ENCODE results near the gene RUNX2. TPM values are rescaled to one million over a fixed set of nuclear protein-coding genes. Genes with fewer than 3 reads are reported as not detected.

RUNX2 gene
- total and polyA plus RNA-seq, 9 of the 15 experiments (the other 6 are each of a cell fraction or from before 2014, with no cell fraction given): 0.29 to 1.00 (median 0.43) TPM

DNA sequence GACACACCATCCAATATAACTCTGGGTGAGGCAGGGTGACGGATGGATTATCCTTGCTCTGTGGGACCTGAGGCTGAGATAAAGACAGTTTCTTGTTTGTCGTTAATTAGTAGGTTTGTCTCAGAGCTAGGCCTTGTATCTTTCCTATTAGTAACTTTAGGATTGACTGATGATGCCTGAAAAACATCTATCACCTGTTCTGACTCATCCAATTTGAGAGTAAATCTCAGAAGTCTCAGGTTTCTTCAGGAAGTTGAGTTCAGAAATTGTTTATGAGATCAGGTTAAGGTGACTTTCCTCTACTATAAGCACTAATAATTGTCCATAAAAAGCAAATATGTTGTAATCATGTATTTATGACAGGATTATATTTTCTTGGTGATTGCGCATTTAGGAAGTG lies 179.1 kb downstream of the RUNX2 start (continued):
- TF ChIP-seq FOXO4 (CRISPR knock-in tag; IDR thresholded peaks at IDR 0.05) (no peak), MEIS2 (IDR thresholded peaks at IDR 0.05; ENCODE audit: partially characterized antibody) (no peak), ZNF511 (CRISPR knock-in tag; IDR thresholded peaks at IDR 0.05) (no peak), ZNF165 (CRISPR knock-in tag; IDR thresholded peaks at IDR 0.05; ENCODE audit: borderline replicate concordance) (no peak), ZNF121 (CRISPR knock-in tag; conservative IDR thresholded peaks at IDR 0.05) (no peak), CEBPG (CRISPR knock-in tag; IDR thresholded peaks at IDR 0.05) (no peak), CEBPG (tag; conservative IDR thresholded peaks at IDR 0.05 in 1 of 2, IDR thresholded peaks at IDR 0.05 in 1 of 2) (no peak), ARID1B (IDR thresholded peaks at IDR 0.05) (no peak), ZNF263 (CRISPR knock-in tag; IDR thresholded peaks at IDR 0.05; ENCODE audit: borderline replicate concordance) (no peak), GTF2E2 (tag; IDR thresholded peaks at IDR 0.05) (no peak)
- TF ChIP-seq, protein P1, sequence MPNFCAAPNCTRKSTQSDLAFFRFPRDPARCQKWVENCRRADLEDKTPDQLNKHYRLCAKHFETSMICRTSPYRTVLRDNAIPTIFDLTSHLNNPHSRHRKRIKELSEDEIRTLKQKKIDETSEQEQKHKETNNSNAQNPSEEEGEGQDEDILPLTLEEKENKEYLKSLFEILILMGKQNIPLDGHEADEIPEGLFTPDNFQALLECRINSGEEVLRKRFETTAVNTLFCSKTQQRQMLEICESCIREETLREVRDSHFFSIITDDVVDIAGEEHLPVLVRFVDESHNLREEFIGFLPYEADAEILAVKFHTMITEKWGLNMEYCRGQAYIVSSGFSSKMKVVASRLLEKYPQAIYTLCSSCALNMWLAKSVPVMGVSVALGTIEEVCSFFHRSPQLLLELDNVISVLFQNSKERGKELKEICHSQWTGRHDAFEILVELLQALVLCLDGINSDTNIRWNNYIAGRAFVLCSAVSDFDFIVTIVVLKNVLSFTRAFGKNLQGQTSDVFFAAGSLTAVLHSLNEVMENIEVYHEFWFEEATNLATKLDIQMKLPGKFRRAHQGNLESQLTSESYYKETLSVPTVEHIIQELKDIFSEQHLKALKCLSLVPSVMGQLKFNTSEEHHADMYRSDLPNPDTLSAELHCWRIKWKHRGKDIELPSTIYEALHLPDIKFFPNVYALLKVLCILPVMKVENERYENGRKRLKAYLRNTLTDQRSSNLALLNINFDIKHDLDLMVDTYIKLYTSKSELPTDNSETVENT (CRISPR knock-in tag; IDR thresholded peaks at IDR 0.05): no peak

All from K562 (cell line).